Lower leg skin (tissue), 3 donors: ENCODE results near the gene SLC39A8.

Experiments
- POLR2A ChIP-seq, 2 donors: fragments of 450-650 bp; IDR thresholded peaks; one replicate each; pipeline ENCODE4 v1.6.1; 2016 to 2017; ENCODE audit warnings: antibody characterized with exemption in 2 of 2, mild to moderate bottlenecking in 1 of 2, moderate library complexity in 1 of 2
- TF ChIP-seq, protein P1 (sequence below), 3 donors: fragments of 450-650 bp; IDR thresholded peaks; one replicate each; pipeline ENCODE4 v1.5.1; 2016; ENCODE audit warnings: antibody characterized with exemption in 3 of 3, mild to moderate bottlenecking in 3 of 3, moderate library complexity in 2 of 3

DNA sequence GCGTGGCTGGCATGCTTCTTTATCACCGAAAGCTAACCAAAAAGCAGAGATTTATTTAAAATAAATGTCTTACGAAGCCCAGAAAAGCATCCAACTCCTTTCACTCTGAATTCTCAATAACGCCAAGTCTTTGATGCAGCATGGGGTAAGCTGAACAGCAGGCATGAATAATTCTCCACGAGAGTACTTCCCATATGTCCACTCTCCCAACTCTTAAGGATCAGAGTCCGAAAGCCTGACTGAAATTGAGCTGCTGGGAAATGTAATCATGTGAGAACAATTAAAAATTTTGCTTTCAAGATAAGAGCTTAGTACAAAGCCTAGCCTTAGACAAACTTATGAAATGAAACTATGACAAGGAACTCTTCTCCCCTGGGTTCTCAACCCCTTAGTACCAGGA, 7.5 kb upstream of the SLC39A8 start:
- TF ChIP-seq, protein P1, sequence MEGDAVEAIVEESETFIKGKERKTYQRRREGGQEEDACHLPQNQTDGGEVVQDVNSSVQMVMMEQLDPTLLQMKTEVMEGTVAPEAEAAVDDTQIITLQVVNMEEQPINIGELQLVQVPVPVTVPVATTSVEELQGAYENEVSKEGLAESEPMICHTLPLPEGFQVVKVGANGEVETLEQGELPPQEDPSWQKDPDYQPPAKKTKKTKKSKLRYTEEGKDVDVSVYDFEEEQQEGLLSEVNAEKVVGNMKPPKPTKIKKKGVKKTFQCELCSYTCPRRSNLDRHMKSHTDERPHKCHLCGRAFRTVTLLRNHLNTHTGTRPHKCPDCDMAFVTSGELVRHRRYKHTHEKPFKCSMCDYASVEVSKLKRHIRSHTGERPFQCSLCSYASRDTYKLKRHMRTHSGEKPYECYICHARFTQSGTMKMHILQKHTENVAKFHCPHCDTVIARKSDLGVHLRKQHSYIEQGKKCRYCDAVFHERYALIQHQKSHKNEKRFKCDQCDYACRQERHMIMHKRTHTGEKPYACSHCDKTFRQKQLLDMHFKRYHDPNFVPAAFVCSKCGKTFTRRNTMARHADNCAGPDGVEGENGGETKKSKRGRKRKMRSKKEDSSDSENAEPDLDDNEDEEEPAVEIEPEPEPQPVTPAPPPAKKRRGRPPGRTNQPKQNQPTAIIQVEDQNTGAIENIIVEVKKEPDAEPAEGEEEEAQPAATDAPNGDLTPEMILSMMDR (IDR thresholded peaks at IDR 0.05), result no peak
- no peak for TF ChIP-seq POLR2A (IDR thresholded peaks at IDR 0.05)
